Erythroblast (primary cell): ENCODE measurements around the gene ZC3H7B.

Source experiments
- GATA1 ChIP-seq: IDR thresholded peaks from 2 replicates; pipeline ENCODE4 v1.6.1; 2011; ENCODE audit warnings: low read depth, mild to moderate bottlenecking, control low read depth, low read length, moderate library complexity
- POLR2A ChIP-seq: IDR thresholded peaks from 2 replicates; pipeline ENCODE4 v1.6.1; 2011; ENCODE audit warnings: mild to moderate bottlenecking, low read length

DNA sequence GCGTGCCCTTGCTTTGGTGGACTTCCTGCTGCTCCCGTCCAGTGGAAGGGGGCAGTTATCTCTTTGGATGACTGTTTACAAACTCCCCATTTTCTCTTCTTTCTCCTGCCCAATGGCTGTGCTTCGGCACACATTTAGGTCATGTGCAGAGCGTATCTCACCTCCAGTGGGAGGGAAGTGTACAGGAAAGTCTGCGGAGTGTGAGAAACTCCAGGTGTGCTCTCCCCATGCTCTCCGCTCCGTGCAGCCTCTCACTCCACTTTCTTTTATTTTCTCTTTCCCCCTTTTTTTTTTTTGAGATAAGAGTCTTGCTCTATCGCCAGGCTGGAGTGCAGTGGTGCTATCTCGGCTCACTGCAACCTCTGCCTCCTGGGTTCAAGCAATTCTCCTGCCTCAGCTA lies 68.5 kb downstream of the ZC3H7B start:
- no peak for TF ChIP-seq POLR2A
- no peak for TF ChIP-seq GATA1
